K562 (cell line): ENCODE data around the gene ABHD16A. TPM values are rescaled to one million over a fixed set of nuclear protein-coding genes. Genes with fewer than 3 reads are reported as not detected.

ENCODE experiments used
- BCOR ChIP-seq: fragments of 450-650 bp; IDR thresholded peaks from 2 replicates; pipeline ENCODE4 v1.6.1; 2016
- CCAR2 ChIP-seq: fragments of 200-400 bp; formaldehyde crosslinking; IDR thresholded peaks from 2 replicates; pipeline ENCODE4 v1.6.1; 2017; ENCODE audit warnings: mild to moderate bottlenecking, low read depth, low read length
- DNMT1 ChIP-seq: fragments of 450-650 bp; IDR thresholded peaks from 2 replicates; pipeline ENCODE4 v1.6.1; 2016; ENCODE audit warnings: antibody characterized with exemption, mild to moderate bottlenecking
- ETV1 ChIP-seq: fragments of 450-650 bp; conservative IDR thresholded peaks from 2 replicates; pipeline ENCODE4 v1.6.1; 2016; ENCODE audit warnings: missing genetic modification characterization, control low read depth, low read depth, missing compliant biosample characterization
- LCOR ChIP-seq: sonication (generic); formaldehyde crosslinking; IDR thresholded peaks from 2 replicates; pipeline ENCODE4 v1.8.0; 2022; ENCODE audit warnings: mild to moderate bottlenecking, missing genetic modification reagents
- NFIX ChIP-seq: fragments of 250-450 bp; sonication (Bioruptor Pico); IDR thresholded peaks from 2 replicates; pipeline ENCODE4 v1.4.0; 2020; ENCODE audit warnings: low read depth, mild to moderate bottlenecking, moderate library complexity
- POLR2AphosphoS2 ChIP-seq: IDR thresholded peaks from 2 replicates; pipeline ENCODE4 v1.6.1; 2012; ENCODE audit warnings: low read length, improper control_type of control experiment
- PTRF ChIP-seq: fragments of 450-650 bp; IDR thresholded peaks from 2 replicates; pipeline ENCODE4 v1.6.1; 2016; ENCODE audit warnings: mild to moderate bottlenecking, missing genetic modification characterization, missing compliant biosample characterization
- STAT6 ChIP-seq: sonication (generic); formaldehyde crosslinking; IDR thresholded peaks from 2 replicates; pipeline ENCODE4 v1.8.1; 2023; ENCODE audit warnings: mild to moderate bottlenecking, missing genetic modification reagents
- UBTF ChIP-seq, 2 experiments: IDR thresholded peaks; 2 replicates each; pipeline ENCODE4 v1.6.1; 2012; ENCODE audit warnings: improper control_type of control experiment in 2 of 2, low read depth in 2 of 2, low read length in 2 of 2, borderline replicate concordance in 1 of 2
- ZNF407 ChIP-seq: fragments of 450-650 bp; IDR thresholded peaks from 2 replicates; pipeline ENCODE4 v1.6.1; 2016; ENCODE audit warnings: low read depth
- ZNF507 ChIP-seq: conservative IDR thresholded peaks from 2 replicates; pipeline ENCODE4 v1.6.1; 2017; ENCODE audit warnings: missing genetic modification characterization, missing compliant biosample characterization
- ZNF655 ChIP-seq: fragments of 250-450 bp; sonication (Bioruptor Pico); IDR thresholded peaks from 2 replicates; pipeline ENCODE4 v1.5.0; 2021
- polyA plus RNA-seq, 8 experiments: library from polyadenylated mRNA; depleted of rRNA in 4 of 8; stranded (reverse) in 5 of 8; unstranded in 3 of 8; fragments of >200 nt; fragmentation: Nextera tagmentation in 2 of 8; fragmentation: Illumina TruSeq in 1 of 8; extraction: Ambion mirVana in 2 of 8; extraction: Trizol in 1 of 8; gene quantifications; 2 replicates each; pipeline versions ENCODE4 v1.2.1 to v1.2.3, GENCODE V29; 2011 to 2014; ENCODE audit warnings: inconsistent platforms in 1 of 8, missing spikeins in 1 of 8
- total RNA-seq, 7 experiments: library from RNA; depleted of rRNA in 6 of 7; stranded (reverse); fragments of >200 nt in 6 of 7; fragmentation: Illumina TruSeq in 2 of 7; extraction: Trizol in 2 of 7; gene quantifications; 2 replicates each; pipeline versions ENCODE4 v1.2.1 to v1.2.3, GENCODE V29; 2011 to 2021; ENCODE audit warnings: low replicate concordance in 1 of 7

The ABHD16A gene
- total and polyA plus RNA-seq, 9 of the 15 experiments (the other 6 are each of a cell fraction or from before 2014, with no cell fraction given) = 25.8 to 120 (median 81.6) TPM

GRCh38 chr6:31737315-31737990, 34.3 kb upstream of the ABHD16A start (continued):
- TF ChIP-seq ZNF407 (peak; percentile 62; the same call in 1 of the 2 replicates), ZNF655 (CRISPR knock-in tag) (0 out of 2 replicates have a peak, but pooled peaks have one; percentile 72), NFIX (no peak), LCOR (CRISPR knock-in tag) (no peak), UBTF (IDR thresholded peaks at IDR 0.05; ENCODE audit: borderline replicate concordance in 1 of 2, low read depth in 2 of 2, low read length in 2 of 2) (no peak), CCAR2 (no peak), PTRF (tag) (peak; percentile 46; the same call in 1 of the 2 replicates), DNMT1 (peak; percentile 73; the same call in 1 of the 2 replicates), ZNF507 (tag) (no peak), ETV1 (tag) (peak; percentile 43; the same call in 1 of the 2 replicates), POLR2AphosphoS2 (no peak), BCOR (peak; percentile 59; the same call in 1 of the 2 replicates), STAT6 (CRISPR knock-in tag) (no peak)
